Left forelimb (tissue), 1 donor: ENCODE measurements around the gene PAWR.
"Not testable (repeated sequence)": the region's sequence is repeated elsewhere in the genome, so short reads cannot be mapped to it uniquely, and the experiment has no call there.

Experiments used
- DNase-seq: peaks from one replicate; pipeline ENCODE4 v3.0.0-alpha.2; 2018; ENCODE audit warnings: low spot score

Gene PAWR

DNA sequence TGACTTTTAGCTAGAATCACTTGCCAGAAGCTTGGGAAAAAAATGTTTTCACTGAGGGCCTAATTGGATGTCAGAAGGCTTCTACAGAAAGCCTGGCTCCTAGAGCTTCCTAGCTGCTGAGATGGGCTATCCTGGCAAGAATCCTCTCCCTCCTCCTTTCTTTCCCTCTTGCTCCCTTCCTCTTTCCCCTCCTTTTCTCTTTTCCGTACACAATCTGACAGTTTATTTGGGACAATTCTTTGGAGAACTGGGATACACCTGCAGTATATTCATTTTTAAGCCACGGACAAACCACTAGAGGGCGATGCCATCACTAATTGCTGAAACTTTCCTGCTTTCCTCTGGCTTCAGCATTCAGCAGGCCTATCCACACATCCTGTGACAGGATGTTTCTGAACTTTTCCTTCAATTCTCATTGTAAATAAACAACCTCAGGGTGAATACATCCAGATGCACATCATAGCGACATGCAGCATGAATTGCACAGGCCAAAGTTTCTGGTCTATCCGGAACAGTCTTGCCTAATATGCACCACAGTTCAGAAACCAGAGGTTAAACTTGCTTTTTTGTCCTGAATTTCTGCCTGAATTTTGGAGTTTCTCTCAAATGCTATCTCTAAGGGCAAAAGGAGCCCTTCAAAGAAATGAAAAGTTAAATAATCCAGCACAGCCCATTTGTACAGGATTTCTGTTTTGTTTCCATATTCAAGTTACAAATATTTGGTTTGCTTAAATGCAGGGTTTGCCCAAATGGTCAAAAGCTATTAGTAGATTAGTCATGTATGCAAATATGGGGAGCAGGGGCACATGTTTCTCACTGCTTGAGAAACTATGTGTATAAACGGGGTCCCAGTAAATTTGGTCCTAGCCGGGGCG, 142.8 kb downstream of the PAWR start:
- DNase-seq, result no peak

DNA sequence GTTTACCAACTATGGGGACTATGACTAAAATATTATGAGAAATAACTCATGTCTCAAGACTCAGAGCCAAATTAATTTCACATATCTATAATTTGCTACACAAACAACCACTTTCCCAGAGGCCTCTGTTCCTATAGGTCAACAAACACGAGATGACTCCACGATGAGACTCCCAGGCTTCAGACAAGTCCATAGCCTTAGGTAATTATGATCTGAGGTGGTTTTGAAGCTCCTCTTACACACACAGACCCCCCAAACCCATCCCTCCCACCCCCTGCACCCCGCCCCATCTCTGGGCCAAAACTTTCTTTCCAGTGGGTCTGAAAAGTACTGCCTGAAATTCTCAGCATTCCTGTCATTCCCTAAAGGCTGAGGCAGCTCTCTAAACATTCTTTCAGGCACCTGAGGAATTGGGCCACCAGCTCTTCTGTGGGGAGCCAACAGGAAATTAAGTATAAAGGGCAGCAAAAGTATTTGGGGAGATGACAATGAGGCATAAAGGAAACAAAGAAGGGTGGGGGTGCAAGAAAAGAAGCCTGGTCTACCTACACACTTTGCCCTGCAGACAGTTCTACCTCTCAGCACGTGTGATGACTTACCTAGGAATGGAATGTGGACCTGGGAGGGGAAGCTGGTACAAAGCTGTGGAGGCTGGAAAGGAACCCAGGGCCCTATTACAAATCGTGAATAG, 143.6 kb downstream of the PAWR start:
- no peak for DNase-seq

DNA sequence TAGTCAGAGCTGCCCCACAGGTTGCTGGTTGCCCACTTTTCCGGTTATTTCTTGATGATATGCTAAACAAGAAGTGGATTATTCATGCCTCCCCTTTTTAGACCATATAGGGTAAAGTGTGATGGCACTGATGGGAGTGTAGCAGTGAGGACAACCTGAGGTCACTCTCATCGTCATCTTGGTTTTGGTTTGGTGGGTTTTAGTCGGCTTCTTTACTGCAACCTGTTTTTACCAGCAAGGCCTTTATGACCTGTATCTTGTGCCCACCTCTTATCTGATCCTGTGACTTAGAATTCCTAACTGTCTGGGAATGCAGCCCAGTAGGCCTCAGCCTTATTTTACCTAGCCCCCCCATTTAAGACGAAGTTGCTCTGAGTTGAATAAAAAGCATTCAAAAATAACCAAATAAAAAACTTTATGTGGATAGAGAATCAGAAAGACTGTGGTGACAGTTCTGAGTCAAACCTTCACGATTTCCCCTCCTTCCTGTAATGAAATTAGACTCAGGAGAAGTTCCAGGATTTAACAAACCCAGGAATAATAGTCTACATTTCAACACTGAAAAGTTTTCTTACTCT, 144.2 kb downstream of the PAWR start:
- no peak for DNase-seq

DNA sequence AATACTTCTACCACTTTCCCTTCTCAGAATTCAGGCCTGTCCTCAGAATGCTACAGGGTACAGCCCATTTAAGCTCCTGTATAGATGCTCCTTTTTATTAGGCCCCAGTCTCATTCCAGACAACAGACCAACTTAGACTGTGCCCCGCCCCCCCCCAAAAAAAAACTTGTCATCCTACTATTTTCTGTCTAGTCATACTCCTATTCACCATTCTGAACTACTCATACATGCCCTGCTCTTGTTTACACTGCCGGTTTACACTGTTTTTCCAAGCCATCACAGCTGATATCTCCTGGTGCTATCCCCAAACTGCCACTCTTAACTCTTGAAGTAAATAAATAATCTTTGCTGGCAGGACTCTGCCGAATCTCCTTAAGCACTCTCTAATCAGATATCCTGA, 146.3 kb downstream of the PAWR start:
- not testable (repeated sequence) for DNase-seq

DNA sequence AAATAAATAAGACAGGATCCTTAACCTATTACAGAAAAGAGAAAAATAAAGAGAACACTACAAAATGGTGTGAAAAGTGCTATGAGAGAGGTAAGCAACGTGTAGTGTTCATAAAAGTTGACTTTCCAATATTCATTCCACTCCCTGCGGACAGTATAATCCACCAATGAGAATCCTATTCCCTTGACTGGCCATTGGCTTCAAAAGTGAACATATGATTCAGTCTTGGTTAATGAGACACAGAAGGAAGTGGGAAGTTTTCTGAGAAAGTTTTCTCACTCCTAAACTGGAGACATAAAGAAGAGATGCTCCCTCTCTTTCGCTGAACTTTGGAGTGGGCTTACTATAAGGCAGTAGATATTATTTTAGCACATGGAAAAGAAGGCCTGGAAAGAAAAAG, 153.1 kb downstream of the PAWR start:
- no peak for DNase-seq

DNA sequence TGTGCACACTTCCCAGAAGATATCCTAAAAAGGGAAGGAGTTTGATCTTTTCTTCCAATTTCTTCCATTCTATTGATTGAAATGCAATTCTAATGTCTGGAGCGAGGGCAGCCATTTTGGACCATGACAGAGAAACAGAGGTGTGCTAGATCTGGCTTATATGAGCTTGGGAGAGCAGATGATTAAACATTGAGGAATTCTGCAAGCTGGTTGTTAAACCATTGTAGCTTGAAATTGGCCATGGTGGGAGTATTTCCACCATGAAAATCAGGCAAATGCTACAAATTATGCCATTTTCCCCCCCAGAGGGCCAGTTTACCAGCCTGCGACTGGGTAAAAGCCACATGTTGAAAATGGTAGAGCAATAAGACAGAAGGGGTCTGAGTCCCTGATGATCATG, 155.0 kb downstream of the PAWR start:
- DNase-seq, result no peak
